GM23338 (cell line): Measurements from ENCODE around the gene NCDN. TPM values are rescaled to one million over a fixed set of nuclear protein-coding genes. Genes with fewer than 3 reads are reported as not detected.
A peak's percentile ranks its signal among the peaks of the same experiment; 100 is the strongest.

Source experiments
- ATAC-seq: fragments of 200-7000 bp; cut with Tn5 transposase; 3 replicates; pipeline ENCODE4 v1.9.1; 2020
- DNase-seq: peaks from one replicate; pipeline ENCODE4 v3.0.0-alpha.2; 2015; ENCODE audit warnings: low spot score
- H2AFZ ChIP-seq: fragments of 200-600 bp; sonication (generic); 2 replicates; pipeline ENCODE4 v1.8.0; 2016; ENCODE audit warnings: antibody characterized with exemption, mild to moderate bottlenecking, moderate library complexity
- H3F3A ChIP-seq: fragments of 200-600 bp; sonication (generic); replicated peaks from 2 replicates; pipeline ENCODE4 v1.8.0; 2017; ENCODE audit warnings: antibody characterized with exemption, mixed run types, low read depth
- H3K27ac ChIP-seq: fragments of 200-600 bp; sonication (generic); 2 replicates; pipeline ENCODE4 v1.6.1; 2016; ENCODE audit warnings: low read depth
- H3K27me3 ChIP-seq: fragments of 200-600 bp; sonication (generic); 2 replicates; pipeline ENCODE4 v1.8.0; 2016; ENCODE audit warnings: mild to moderate bottlenecking, mixed run types, moderate library complexity; ENCODE audit not compliant: insufficient read depth
- H3K36me3 ChIP-seq: fragments of 200-600 bp; sonication (generic); 2 replicates; pipeline ENCODE4 v1.8.0; 2016; ENCODE audit warnings: mild to moderate bottlenecking; ENCODE audit not compliant: insufficient read depth
- H3K4me1 ChIP-seq: fragments of 200-600 bp; sonication (generic); 2 replicates; pipeline ENCODE4 v1.8.0; 2016; ENCODE audit warnings: mild to moderate bottlenecking, moderate library complexity; ENCODE audit not compliant: insufficient read depth
- H3K4me2 ChIP-seq: fragments of 200-600 bp; sonication (generic); 2 replicates; pipeline ENCODE4 v1.7.1; 2017; ENCODE audit warnings: mixed run types
- H3K4me3 ChIP-seq: fragments of 200-600 bp; sonication (generic); 2 replicates; pipeline ENCODE4 v1.6.1; 2016; ENCODE audit warnings: mixed run types
- H3K79me2 ChIP-seq: fragments of 200-600 bp; sonication (generic); replicated peaks from 2 replicates; pipeline ENCODE4 v1.8.0; 2017; ENCODE audit warnings: mild to moderate bottlenecking; ENCODE audit not compliant: insufficient read depth
- H3K9me2 ChIP-seq: fragments of 200-600 bp; sonication (generic); 2 replicates; pipeline ENCODE4 v1.8.0; 2017; ENCODE audit not compliant: insufficient read depth
- H4K20me1 ChIP-seq: fragments of 200-600 bp; sonication (generic); replicated peaks from 2 replicates; pipeline ENCODE4 v1.8.0; 2017; ENCODE audit warnings: mild to moderate bottlenecking; ENCODE audit not compliant: insufficient read depth
- H3K27ac Mint-ChIP-seq: 2 replicates; pipeline ENCODE4 v1.8.0; 2020; ENCODE audit warnings: inconsistent platforms, mild to moderate bottlenecking, moderate library complexity, mixed read lengths
- H3K27me3 Mint-ChIP-seq: 3 replicates; pipeline ENCODE4 v1.8.0; 2022; ENCODE audit warnings: low read depth, mild to moderate bottlenecking, moderate library complexity, mixed read lengths, inconsistent platforms; ENCODE audit not compliant: insufficient read depth, poor library complexity
- H3K36me3 Mint-ChIP-seq: 3 replicates; pipeline ENCODE4 v1.8.0; 2021; ENCODE audit warnings: low read depth, mild to moderate bottlenecking, inconsistent platforms, moderate library complexity, mixed read lengths
- H3K4me1 Mint-ChIP-seq: 3 replicates; pipeline ENCODE4 v1.8.0; 2020; ENCODE audit warnings: mild to moderate bottlenecking, inconsistent platforms, mixed read lengths
- H3K4me3 Mint-ChIP-seq: 3 replicates; pipeline ENCODE4 v1.8.0; 2021; ENCODE audit warnings: moderate library complexity, mild to moderate bottlenecking, inconsistent platforms, mixed read lengths
- H3K9me3 Mint-ChIP-seq: 3 replicates; pipeline ENCODE4 v1.8.0; 2020; ENCODE audit warnings: moderate library complexity, mild to moderate bottlenecking, inconsistent platforms, mixed read lengths
- CTCF ChIP-seq, 2 experiments: fragments of 200-600 bp in 1 of 2; sonication (generic) in 1 of 2; conservative IDR thresholded peaks; 2 replicates each; pipeline versions ENCODE4 v1.5.1 to v1.6.1; 2016 to 2017; ENCODE audit warnings: antibody characterized with exemption in 2 of 2, low read depth in 2 of 2, mild to moderate bottlenecking in 2 of 2, moderate library complexity in 1 of 2
- polyA plus RNA-seq: library from polyadenylated mRNA; unstranded; fragments of >200 nt; fragmentation: Nextera tagmentation; extraction: Ambion mirVana; gene quantifications from 2 replicates; pipeline ENCODE4 v1.2.1, GENCODE V29; 2016
- total RNA-seq: library from RNA; depleted of rRNA; stranded (reverse); fragments of >200 nt; shearing (Covaris generic); gene quantifications from 2 replicates; pipeline ENCODE4 v1.2.3, GENCODE V29; 2014
- TF ChIP-seq, protein P1 (sequence below): IDR thresholded peaks from one replicate; pipeline ENCODE4 v1.6.1; 2018; ENCODE audit warnings: antibody characterized with exemption; ENCODE audit not compliant: unreplicated experiment

The NCDN gene
- total and polyA plus RNA-seq, 2 experiments from 2014 or later: 13.2 to 44.2 TPM

DNA sequence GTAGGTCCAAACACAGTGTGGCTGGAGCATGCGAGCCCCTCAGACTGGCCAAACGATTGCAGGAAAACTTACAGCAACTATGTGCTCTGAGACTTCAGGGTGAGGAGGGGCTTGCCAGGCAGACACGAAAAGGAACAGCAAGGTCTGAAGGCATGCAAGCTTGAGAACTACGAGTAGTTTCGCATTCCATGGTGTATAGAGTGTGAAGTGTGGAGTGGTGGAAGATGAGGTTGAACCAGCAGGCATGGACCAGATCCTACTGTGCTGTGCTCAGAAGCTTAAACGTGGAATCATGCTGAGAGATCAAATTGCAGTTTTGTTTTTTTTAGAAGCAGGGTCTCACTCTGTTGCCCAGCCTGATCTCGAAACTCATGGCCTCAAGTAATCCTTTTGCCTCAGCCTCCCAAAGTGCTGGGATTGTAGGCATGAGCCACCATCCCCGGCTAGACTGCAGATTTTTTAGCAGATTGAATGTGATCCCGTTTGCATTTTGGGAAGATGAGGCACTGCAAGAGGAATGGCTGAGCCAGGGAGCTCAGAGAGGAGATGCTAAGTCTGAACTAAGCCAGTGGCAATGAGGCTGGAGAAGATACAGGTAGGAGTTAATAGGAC, 10.5 kb downstream of the NCDN start (continued):
- TF ChIP-seq, protein P1, sequence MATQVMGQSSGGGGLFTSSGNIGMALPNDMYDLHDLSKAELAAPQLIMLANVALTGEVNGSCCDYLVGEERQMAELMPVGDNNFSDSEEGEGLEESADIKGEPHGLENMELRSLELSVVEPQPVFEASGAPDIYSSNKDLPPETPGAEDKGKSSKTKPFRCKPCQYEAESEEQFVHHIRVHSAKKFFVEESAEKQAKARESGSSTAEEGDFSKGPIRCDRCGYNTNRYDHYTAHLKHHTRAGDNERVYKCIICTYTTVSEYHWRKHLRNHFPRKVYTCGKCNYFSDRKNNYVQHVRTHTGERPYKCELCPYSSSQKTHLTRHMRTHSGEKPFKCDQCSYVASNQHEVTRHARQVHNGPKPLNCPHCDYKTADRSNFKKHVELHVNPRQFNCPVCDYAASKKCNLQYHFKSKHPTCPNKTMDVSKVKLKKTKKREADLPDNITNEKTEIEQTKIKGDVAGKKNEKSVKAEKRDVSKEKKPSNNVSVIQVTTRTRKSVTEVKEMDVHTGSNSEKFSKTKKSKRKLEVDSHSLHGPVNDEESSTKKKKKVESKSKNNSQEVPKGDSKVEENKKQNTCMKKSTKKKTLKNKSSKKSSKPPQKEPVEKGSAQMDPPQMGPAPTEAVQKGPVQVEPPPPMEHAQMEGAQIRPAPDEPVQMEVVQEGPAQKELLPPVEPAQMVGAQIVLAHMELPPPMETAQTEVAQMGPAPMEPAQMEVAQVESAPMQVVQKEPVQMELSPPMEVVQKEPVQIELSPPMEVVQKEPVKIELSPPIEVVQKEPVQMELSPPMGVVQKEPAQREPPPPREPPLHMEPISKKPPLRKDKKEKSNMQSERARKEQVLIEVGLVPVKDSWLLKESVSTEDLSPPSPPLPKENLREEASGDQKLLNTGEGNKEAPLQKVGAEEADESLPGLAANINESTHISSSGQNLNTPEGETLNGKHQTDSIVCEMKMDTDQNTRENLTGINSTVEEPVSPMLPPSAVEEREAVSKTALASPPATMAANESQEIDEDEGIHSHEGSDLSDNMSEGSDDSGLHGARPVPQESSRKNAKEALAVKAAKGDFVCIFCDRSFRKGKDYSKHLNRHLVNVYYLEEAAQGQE: no peak

DNA sequence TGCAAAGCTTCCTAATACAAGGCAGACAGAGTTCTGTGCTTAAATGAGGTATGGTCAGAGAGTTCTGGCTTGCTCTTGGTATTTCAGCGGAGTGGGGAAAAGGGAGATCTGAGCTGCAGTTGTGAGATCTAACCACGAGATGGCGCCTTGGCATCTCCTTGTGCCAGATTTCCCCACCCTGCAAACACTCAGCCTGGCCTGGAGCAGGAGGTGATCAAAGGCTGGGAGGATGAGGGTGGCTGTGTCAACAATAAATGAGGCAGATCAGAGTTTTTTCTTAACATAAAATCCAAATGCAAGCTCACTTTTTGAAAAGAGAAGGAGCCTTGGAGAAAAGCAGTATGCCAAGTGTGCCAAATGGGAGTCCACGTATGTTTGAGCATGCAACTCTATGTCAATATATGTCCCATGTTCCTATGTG, 11.4 kb downstream of the NCDN start:
- peaks cover 15% of the 10 kb centered on the region for H3K4me1 Mint-ChIP-seq
- H3K9me2 ChIP-seq: no peaks in the 10 kb centered on the region
- H3F3A ChIP-seq: peaks cover 16% of the 10 kb centered on the region; the same call in 1 of the 2 replicates
- H3K4me3 Mint-ChIP-seq: no peak overlapping the region; the same call in 2 of the 3 replicates
- TF ChIP-seq CTCF (conservative IDR thresholded peaks at IDR 0.05; ENCODE audit: low read depth in 2 of 2): peak; percentile 93 to 99
- TF ChIP-seq, protein P1: no peak
- H3K27me3 Mint-ChIP-seq: peaks cover 50% of the 10 kb centered on the region
- H3K27ac Mint-ChIP-seq: no peak overlapping the region
- peaks cover 4% of the 10 kb centered on the region; the same call in 1 of the 2 replicates for H4K20me1 ChIP-seq
- no peak overlapping the region for H3K27ac ChIP-seq
- peaks cover 60% of the 10 kb centered on the region for H3K27me3 ChIP-seq
- peak; percentile 56 for ATAC-seq
- H2AFZ ChIP-seq: no peak overlapping the region
- H3K4me1 ChIP-seq: peaks cover 4% of the 10 kb centered on the region; the same call in 1 of the 2 replicates
- H3K4me3 ChIP-seq: no peak overlapping the region
- no peaks in the 10 kb centered on the region; the same call in 2 of the 3 replicates for H3K9me3 Mint-ChIP-seq
- no peak overlapping the region for H3K4me2 ChIP-seq
- DNase-seq: peak; percentile 87
- peaks cover 18% of the 10 kb centered on the region for H3K36me3 Mint-ChIP-seq
- no peaks in the 10 kb centered on the region for H3K79me2 ChIP-seq
- no peaks in the 10 kb centered on the region for H3K36me3 ChIP-seq
